ENCODE measurements around the gene INKA2.

Gene INKA2

GRCh38 chr1:111696330-111696729 is 42.9 kb downstream of the INKA2 start:
- DNase-seq: no peak

GRCh38 chr1:111695801-111696200 is 43.4 kb downstream of the INKA2 start:
- no peak for DNase-seq

GRCh38 chr1:111691886-111692285 is 47.3 kb downstream of the INKA2 start:
- no peak for DNase-seq

GRCh38 chr1:111690306-111690617 is 48.9 kb downstream of the INKA2 start:
- DNase-seq: no peak
